ENCODE results near the gene SFT2D3. TPM values are rescaled to one million over a fixed set of nuclear protein-coding genes. Genes with fewer than 3 reads are reported as not detected.

Gene SFT2D3
- total RNA-seq, 1 donor from 2014 or later = 7.1 TPM

- H3K36me3 Mint-ChIP-seq (ENCODE audit: low read depth) = peaks cover 9% of the 10 kb centered on the region
- H3K4me3 Mint-ChIP-seq (ENCODE audit: unreplicated experiment) = peak overlapping the region; percentile 78
- peak; percentile 8 for TF ChIP-seq CTCF (IDR thresholded peaks at IDR 0.05)
- peaks cover 42% of the 10 kb centered on the region for H3K4me1 Mint-ChIP-seq (ENCODE audit: low read depth)
- DNase-seq (ENCODE audit: low spot score) = no peak
- H3K27ac Mint-ChIP-seq (ENCODE audit: unreplicated experiment) = peak overlapping the region; percentile 94
- no peaks in the 10 kb centered on the region for H3K9me3 Mint-ChIP-seq (ENCODE audit: low read depth)
- H3K27me3 Mint-ChIP-seq (ENCODE audit: low read depth) = no peaks in the 10 kb centered on the region
These were observed 1.2 kb downstream of the SFT2D3 start for GRCh38 chr2:127702395-127703009.

DNA sequence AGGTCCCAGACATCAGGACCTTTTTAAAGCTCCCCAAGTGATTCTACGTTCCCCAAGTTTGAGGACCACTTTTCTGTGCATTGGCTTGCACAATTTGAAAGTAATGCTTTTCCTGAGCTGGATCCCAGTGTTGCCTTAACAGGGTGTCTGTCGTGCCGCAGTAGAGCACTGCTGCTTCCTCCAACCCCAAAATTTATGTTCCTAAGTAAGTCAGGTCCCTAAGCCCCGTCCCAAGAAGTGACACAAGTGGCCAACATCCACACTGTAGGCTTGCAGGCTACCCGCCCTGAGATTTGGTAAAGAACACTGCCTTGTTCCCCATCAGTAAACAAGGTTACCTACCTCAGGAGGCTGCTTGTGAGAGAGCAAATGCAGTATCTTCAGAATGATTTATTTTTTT, 2.0 kb downstream of the SFT2D3 start:
- Mint-ChIP-seq H3K4me3 (ENCODE audit: unreplicated experiment) (no peak overlapping the region), H3K27me3 (ENCODE audit: low read depth) (no peaks in the 10 kb centered on the region), H3K36me3 (ENCODE audit: low read depth) (peaks cover 8% of the 10 kb centered on the region), H3K27ac (ENCODE audit: unreplicated experiment) (no peak overlapping the region), H3K9me3 (ENCODE audit: low read depth) (no peaks in the 10 kb centered on the region), H3K4me1 (ENCODE audit: low read depth) (peaks cover 50% of the 10 kb centered on the region)
- no peak for TF ChIP-seq CTCF (IDR thresholded peaks at IDR 0.05)
- no peak for DNase-seq (ENCODE audit: low spot score)

- H3K9me3 Mint-ChIP-seq (ENCODE audit: low read depth) = no peaks in the 10 kb centered on the region
- DNase-seq (ENCODE audit: low spot score) = no peak
- TF ChIP-seq CTCF (IDR thresholded peaks at IDR 0.05) = no peak
- peaks cover 54% of the 10 kb centered on the region for H3K4me1 Mint-ChIP-seq (ENCODE audit: low read depth)
- H3K36me3 Mint-ChIP-seq (ENCODE audit: low read depth) = peaks cover 15% of the 10 kb centered on the region
- no peak overlapping the region for H3K4me3 Mint-ChIP-seq (ENCODE audit: unreplicated experiment)
- H3K27ac Mint-ChIP-seq (ENCODE audit: unreplicated experiment) = peak overlapping the region; percentile 5
- no peaks in the 10 kb centered on the region for H3K27me3 Mint-ChIP-seq (ENCODE audit: low read depth)
These were observed 3.5 kb downstream of the SFT2D3 start for GRCh38 chr2:127704641-127705390.

DNA sequence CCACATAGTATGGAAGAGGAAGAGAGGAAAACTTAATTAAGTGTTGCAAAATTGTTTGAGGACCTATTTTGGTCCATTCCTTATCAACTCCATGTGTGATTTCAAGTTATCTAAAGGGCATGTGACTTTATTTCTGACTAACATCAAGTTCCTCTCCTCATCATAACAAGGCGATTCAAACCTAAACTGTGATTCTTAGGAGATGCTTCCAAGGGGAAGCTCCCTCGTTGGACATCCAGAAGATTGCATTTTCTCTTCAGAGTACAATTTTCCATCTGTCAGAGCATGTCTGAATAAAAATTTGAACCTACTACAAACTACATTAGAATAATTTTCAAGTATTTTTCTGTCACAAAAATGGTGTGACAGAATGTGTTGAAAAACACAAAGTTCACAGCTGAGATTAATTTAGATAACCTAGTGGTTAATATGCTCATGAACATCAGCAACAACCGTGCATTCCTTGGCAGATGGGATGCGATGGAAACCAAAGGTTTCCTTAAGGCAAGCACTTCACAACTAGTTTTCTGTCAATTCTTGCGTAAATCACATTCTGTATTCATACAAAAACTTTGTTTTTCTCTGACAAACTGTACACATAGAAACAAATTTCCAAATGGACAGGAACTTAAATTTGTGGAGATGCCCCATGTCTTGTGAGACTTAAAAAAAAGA, 4.2 kb downstream of the SFT2D3 start:
- Mint-ChIP-seq H3K27me3 (ENCODE audit: low read depth) (no peaks in the 10 kb centered on the region), H3K27ac (ENCODE audit: unreplicated experiment) (peak overlapping the region; percentile 5), H3K4me3 (ENCODE audit: unreplicated experiment) (no peak overlapping the region), H3K9me3 (ENCODE audit: low read depth) (no peaks in the 10 kb centered on the region), H3K4me1 (ENCODE audit: low read depth) (peaks cover 49% of the 10 kb centered on the region), H3K36me3 (ENCODE audit: low read depth) (peaks cover 15% of the 10 kb centered on the region)
- DNase-seq (ENCODE audit: low spot score) = no peak
- TF ChIP-seq CTCF (IDR thresholded peaks at IDR 0.05) = no peak

DNA sequence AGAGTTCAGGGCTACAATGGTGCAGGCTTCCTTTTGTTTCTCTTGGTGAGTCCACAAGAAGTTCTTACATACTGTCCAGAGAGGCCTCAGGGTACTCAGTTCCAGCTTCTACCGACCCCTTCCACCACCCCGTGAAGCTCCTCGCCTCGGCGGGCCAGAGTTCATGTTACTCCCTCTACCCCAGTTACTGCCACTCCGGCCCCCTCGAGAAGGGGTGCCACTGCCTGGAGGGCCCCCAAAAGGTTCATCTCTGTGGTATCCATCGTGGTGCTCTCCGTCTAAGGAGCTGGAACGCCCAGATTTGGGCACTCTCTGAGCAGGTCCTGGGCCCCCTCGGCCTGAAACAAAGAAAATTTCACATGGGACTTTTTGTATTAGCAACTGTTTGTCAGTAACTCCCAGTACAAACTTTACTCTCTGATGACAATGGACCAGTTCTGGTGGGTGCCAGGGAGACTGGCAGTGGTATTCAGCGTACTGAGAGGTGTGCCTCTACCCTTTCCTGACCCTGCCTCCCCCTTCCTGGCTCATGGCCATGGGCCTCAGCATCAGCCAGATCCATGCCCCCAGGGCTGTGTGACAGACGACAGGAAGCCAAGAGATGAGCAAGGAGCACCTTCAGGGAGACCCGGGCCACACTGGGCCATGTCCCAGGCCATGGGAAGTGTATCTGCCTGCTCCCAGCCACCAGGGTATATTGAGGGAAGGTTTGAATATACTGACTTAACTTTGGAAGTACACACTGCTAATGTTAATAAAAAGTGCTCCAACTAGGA, 5.1 kb downstream of the SFT2D3 start:
- TF ChIP-seq CTCF (IDR thresholded peaks at IDR 0.05) = no peak
- H3K36me3 Mint-ChIP-seq (ENCODE audit: low read depth) = peaks cover 19% of the 10 kb centered on the region
- H3K4me3 Mint-ChIP-seq (ENCODE audit: unreplicated experiment) = no peak overlapping the region
- H3K27me3 Mint-ChIP-seq (ENCODE audit: low read depth) = no peaks in the 10 kb centered on the region
- H3K27ac Mint-ChIP-seq (ENCODE audit: unreplicated experiment) = peak overlapping the region; percentile 51
- DNase-seq (ENCODE audit: low spot score) = no peak
- H3K4me1 Mint-ChIP-seq (ENCODE audit: low read depth) = peaks cover 42% of the 10 kb centered on the region
- no peaks in the 10 kb centered on the region for H3K9me3 Mint-ChIP-seq (ENCODE audit: low read depth)

All from chondrocyte (in vitro differentiated cells).